SU-DHL-6 (cell line): ENCODE measurements around the gene KRT14.

Source experiments
- H2AFZ ChIP-seq: fragments of 200-600 bp; sonication (generic); 2 replicates; pipeline ENCODE4 v1.6.1; 2014; ENCODE audit warnings: low read depth, mild to moderate bottlenecking, moderate library complexity, mixed read lengths, antibody characterized with exemption, low read length; ENCODE audit not compliant: severe bottlenecking
- H3F3A ChIP-seq: fragments of 200-600 bp; shearing (Covaris generic); 2 replicates; pipeline ENCODE4 v1.6.0; 2016; ENCODE audit warnings: antibody characterized with exemption, mild to moderate bottlenecking; ENCODE audit not compliant: insufficient read depth
- H3K27ac ChIP-seq: fragments of 200-600 bp; sonication (generic); 2 replicates; pipeline ENCODE4 v1.5.1; 2016; ENCODE audit warnings: low read depth, mild to moderate bottlenecking, low read length, moderate library complexity, mixed read lengths
- H3K27me3 ChIP-seq: fragments of 200-600 bp; sonication (generic), shearing (Covaris generic); 2 replicates; pipeline ENCODE4 v1.6.0; 2014; ENCODE audit warnings: mild to moderate bottlenecking, low read length
- H3K36me3 ChIP-seq: fragments of 200-600 bp; sonication (generic); 2 replicates; pipeline ENCODE4 v1.6.1; 2014; ENCODE audit warnings: mild to moderate bottlenecking, low read length, mixed read lengths
- H3K4me2 ChIP-seq: fragments of 300-600, 200-600 bp; shearing (Covaris generic), sonication (generic); 2 replicates; pipeline ENCODE4 v1.6.0; 2014; ENCODE audit warnings: low read length, low read depth, mild to moderate bottlenecking; ENCODE audit not compliant: poor library complexity, severe bottlenecking
- H3K4me3 ChIP-seq: fragments of 200-600 bp; sonication (generic); 2 replicates; pipeline ENCODE4 v1.5.1; 2014; ENCODE audit warnings: antibody characterized with exemption, low read length, mild to moderate bottlenecking, mixed read lengths; ENCODE audit not compliant: insufficient read depth, poor library complexity, severe bottlenecking
- H3K79me2 ChIP-seq: fragments of 200-600 bp; sonication (generic); 2 replicates; pipeline ENCODE4 v1.6.1; 2014; ENCODE audit warnings: mild to moderate bottlenecking, low read length, moderate library complexity; ENCODE audit not compliant: insufficient read depth
- H3K9ac ChIP-seq: fragments of 200-600 bp; sonication (generic); 2 replicates; pipeline ENCODE4 v1.7.0; 2014; ENCODE audit warnings: mild to moderate bottlenecking, low read length
- H3K9me2 ChIP-seq: fragments of 200-600 bp; sonication (generic); replicated peaks from 2 replicates; pipeline ENCODE4 v1.6.1; 2014; ENCODE audit warnings: low read length; ENCODE audit not compliant: insufficient read depth
- H3K9me3 ChIP-seq: fragments of 200-600 bp; sonication (generic); 2 replicates; pipeline ENCODE4 v1.6.1; 2014; ENCODE audit warnings: low read length, mixed read lengths; ENCODE audit not compliant: insufficient read depth
- H4K20me1 ChIP-seq: fragments of 200-600 bp; sonication (generic); 2 replicates; pipeline ENCODE4 v1.6.1; 2014; ENCODE audit warnings: low read depth, mild to moderate bottlenecking, antibody characterized with exemption, low read length, moderate library complexity, mixed read lengths
- CTCF ChIP-seq: fragments of 200-600 bp; sonication (generic); IDR thresholded peaks from one replicate; pipeline ENCODE4 v1.5.1; 2017; ENCODE audit warnings: antibody characterized with exemption, mild to moderate bottlenecking, low read length, moderate library complexity; ENCODE audit not compliant: insufficient read depth, poor library complexity, severe bottlenecking
- EZH2phosphoT487 ChIP-seq: fragments of 200-600 bp; sonication (generic), shearing (Covaris generic); conservative IDR thresholded peaks from 2 replicates; pipeline ENCODE4 v1.6.1; 2018; ENCODE audit warnings: mild to moderate bottlenecking, antibody characterized with exemption, low read length, moderate library complexity, mixed read lengths

Gene KRT14

GRCh38 chr17:41556931-41557330, 29.8 kb downstream of the KRT14 start:
- no peak overlapping the region for H3K9ac ChIP-seq
- no peak overlapping the region for H3K27ac ChIP-seq
- no peaks in the 10 kb centered on the region for H3K36me3 ChIP-seq
- no peak overlapping the region for H3K4me2 ChIP-seq
- H3K27me3 ChIP-seq = no peaks in the 10 kb centered on the region
- no peak overlapping the region for H2AFZ ChIP-seq
- no peak overlapping the region for H3K4me3 ChIP-seq
- H3F3A ChIP-seq = no peaks in the 10 kb centered on the region
- H3K79me2 ChIP-seq = no peaks in the 10 kb centered on the region
- no peak for TF ChIP-seq EZH2phosphoT487
- no peak for TF ChIP-seq CTCF
- no peaks in the 10 kb centered on the region for H3K9me2 ChIP-seq
- H3K9me3 ChIP-seq = no peaks in the 10 kb centered on the region
- H4K20me1 ChIP-seq = no peaks in the 10 kb centered on the region

GRCh38 chr17:41556306-41556705, 30.4 kb downstream of the KRT14 start:
- Histone ChIP-seq H3K4me3 (no peak overlapping the region), H3K79me2 (no peaks in the 10 kb centered on the region), H3K36me3 (no peaks in the 10 kb centered on the region), H3F3A (no peaks in the 10 kb centered on the region), H3K9me2 (no peaks in the 10 kb centered on the region), H3K27ac (no peak overlapping the region), H3K9me3 (no peaks in the 10 kb centered on the region), H4K20me1 (no peaks in the 10 kb centered on the region), H3K4me2 (no peak overlapping the region), H3K27me3 (no peaks in the 10 kb centered on the region), H3K9ac (no peak overlapping the region), H2AFZ (no peak overlapping the region)
- TF ChIP-seq EZH2phosphoT487 = no peak
- no peak for TF ChIP-seq CTCF

GRCh38 chr17:41555105-41555887, 31.4 kb downstream of the KRT14 start:
- no peak overlapping the region for H2AFZ ChIP-seq
- H3K9ac ChIP-seq = no peak overlapping the region
- H3K9me3 ChIP-seq = no peaks in the 10 kb centered on the region
- no peak for TF ChIP-seq EZH2phosphoT487
- TF ChIP-seq CTCF = no peak
- no peak overlapping the region for H3K27ac ChIP-seq
- H3K79me2 ChIP-seq = no peaks in the 10 kb centered on the region
- H3K4me2 ChIP-seq = no peak overlapping the region
- H3K9me2 ChIP-seq = no peaks in the 10 kb centered on the region
- H3F3A ChIP-seq = no peaks in the 10 kb centered on the region
- no peak overlapping the region for H3K4me3 ChIP-seq
- H3K27me3 ChIP-seq = no peaks in the 10 kb centered on the region
- H3K36me3 ChIP-seq = no peaks in the 10 kb centered on the region
- no peaks in the 10 kb centered on the region for H4K20me1 ChIP-seq
